Measurements from ENCODE around the gene ALDH4A1. TPM values are rescaled to one million over a fixed set of nuclear protein-coding genes. Genes with fewer than 3 reads are reported as not detected.
A peak's percentile ranks its signal among the peaks of the same experiment; 100 is the strongest.

ALDH4A1 gene
- total RNA-seq, 3 donors from 2014 or later, result 2.7 to 7.7 (median 5.6) TPM

DNA sequence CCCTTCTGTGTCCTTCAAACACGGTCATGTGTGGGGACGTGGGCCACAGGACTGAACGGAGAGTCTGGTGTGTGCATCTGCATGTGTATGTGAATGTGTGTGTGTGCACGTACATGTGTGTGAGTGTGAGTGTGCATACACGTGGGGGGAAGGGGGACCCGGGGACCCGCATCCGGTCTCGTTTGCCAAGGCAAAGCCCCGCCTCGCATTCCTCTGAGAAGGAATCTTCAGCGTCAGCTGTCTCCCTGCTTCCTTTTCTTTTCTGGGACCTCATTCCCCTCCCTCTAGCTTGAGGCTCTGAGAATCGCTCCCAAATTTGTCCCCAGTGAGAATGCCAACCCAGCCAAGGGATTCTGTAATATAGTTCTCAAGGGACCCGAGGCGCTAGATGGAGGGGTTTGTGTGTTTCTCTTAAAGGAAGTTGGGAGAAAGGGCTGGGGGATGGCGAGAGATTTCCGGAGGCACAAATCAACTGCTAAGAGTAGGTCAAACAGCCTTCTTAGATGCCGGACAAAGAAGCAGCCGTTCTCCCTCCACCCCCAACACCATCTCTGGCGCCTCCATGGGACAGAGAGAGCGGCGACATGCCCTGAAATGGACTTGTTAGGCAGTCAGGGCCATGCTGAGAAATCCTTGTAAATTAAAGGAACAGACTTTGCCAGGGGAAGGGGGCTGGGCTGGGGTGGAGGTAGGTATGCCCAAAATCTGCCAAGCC is 47.5 kb upstream of the ALDH4A1 start:
- H3K9me3 ChIP-seq, result no peaks in the 10 kb centered on the region
- TF ChIP-seq, protein P1, sequence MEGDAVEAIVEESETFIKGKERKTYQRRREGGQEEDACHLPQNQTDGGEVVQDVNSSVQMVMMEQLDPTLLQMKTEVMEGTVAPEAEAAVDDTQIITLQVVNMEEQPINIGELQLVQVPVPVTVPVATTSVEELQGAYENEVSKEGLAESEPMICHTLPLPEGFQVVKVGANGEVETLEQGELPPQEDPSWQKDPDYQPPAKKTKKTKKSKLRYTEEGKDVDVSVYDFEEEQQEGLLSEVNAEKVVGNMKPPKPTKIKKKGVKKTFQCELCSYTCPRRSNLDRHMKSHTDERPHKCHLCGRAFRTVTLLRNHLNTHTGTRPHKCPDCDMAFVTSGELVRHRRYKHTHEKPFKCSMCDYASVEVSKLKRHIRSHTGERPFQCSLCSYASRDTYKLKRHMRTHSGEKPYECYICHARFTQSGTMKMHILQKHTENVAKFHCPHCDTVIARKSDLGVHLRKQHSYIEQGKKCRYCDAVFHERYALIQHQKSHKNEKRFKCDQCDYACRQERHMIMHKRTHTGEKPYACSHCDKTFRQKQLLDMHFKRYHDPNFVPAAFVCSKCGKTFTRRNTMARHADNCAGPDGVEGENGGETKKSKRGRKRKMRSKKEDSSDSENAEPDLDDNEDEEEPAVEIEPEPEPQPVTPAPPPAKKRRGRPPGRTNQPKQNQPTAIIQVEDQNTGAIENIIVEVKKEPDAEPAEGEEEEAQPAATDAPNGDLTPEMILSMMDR (IDR thresholded peaks at IDR 0.05), result no peak
- peaks cover 46% of the 10 kb centered on the region for H3K4me1 ChIP-seq (ENCODE audit: low read depth)
- no peak for ATAC-seq
- no peak for DNase-seq
- intact Hi-C loops (cut with DNase I, micrococcal nuclease), result loop anchor here in 1 of 2 donors (10.0 kb wide), 1 partner anchor 45 kb away; the partner anchor contains the start of gene ALDH4A1
- no peaks in the 10 kb centered on the region for H3K36me3 ChIP-seq (ENCODE audit: low read depth)
- H3K4me3 ChIP-seq, result no peak overlapping the region

- no peaks in the 10 kb centered on the region for H3K9me3 ChIP-seq
- TF ChIP-seq, protein P1 (IDR thresholded peaks at IDR 0.05), result no peak
- ATAC-seq (peak; percentile 36), DNase-seq (no peak)
- peaks cover 42% of the 10 kb centered on the region for H3K4me1 ChIP-seq (ENCODE audit: low read depth)
- no peak overlapping the region for H3K4me3 ChIP-seq
- H3K36me3 ChIP-seq (ENCODE audit: low read depth), result no peaks in the 10 kb centered on the region
- intact Hi-C loops (cut with DNase I, micrococcal nuclease), result no loop called here
These were observed 46.7 kb upstream of the ALDH4A1 start for GRCh38 chr1:18948913-18949685.

GRCh38 chr1:18948048-18948912 is 45.9 kb upstream of the ALDH4A1 start:
- intact Hi-C loops (cut with DNase I, micrococcal nuclease), result no loop called here
- peaks cover 35% of the 10 kb centered on the region for H3K4me1 ChIP-seq (ENCODE audit: low read depth)
- TF ChIP-seq, protein P1 (IDR thresholded peaks at IDR 0.05), result no peak
- no peaks in the 10 kb centered on the region for H3K36me3 ChIP-seq (ENCODE audit: low read depth)
- H3K9me3 ChIP-seq, result no peaks in the 10 kb centered on the region
- DNase-seq, result peak in 1 of 3 donors; percentile 67
- ATAC-seq, result peak; percentile 21
- no peak overlapping the region for H3K4me3 ChIP-seq

DNA sequence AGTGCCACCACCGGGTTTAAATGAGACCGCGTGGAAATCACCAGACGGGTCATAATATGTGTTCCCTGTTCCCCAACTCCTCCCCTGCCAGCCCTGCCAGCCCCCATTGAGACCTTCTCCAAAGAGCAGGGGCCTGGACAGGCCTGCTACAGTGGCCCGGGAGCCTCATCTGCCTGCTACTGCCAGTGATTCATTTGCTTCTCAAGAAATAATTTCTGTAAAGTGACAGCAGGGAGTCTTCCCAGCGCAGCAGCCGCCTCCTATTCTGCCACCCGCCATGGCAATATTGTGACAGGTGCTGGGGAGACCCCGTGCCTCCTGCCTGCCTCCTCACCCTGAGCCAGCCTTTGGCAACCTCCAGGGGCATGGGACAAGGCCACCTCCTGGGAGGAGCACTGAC is 45.2 kb upstream of the ALDH4A1 start:
- peaks cover 34% of the 10 kb centered on the region for H3K4me1 ChIP-seq (ENCODE audit: low read depth)

More for the DNA sequence above, 45.2 kb upstream of the ALDH4A1 start:
- Histone ChIP-seq H3K9me3 (no peaks in the 10 kb centered on the region), H3K4me3 (no peak overlapping the region), H3K36me3 (ENCODE audit: low read depth) (no peaks in the 10 kb centered on the region)
- no peak for DNase-seq
- intact Hi-C loops (cut with DNase I, micrococcal nuclease), result no loop called here
- TF ChIP-seq, protein P1 (IDR thresholded peaks at IDR 0.05), result no peak
- ATAC-seq, result no peak
